D721Med (cell line): ENCODE results near the gene SPG21.

Experiments
- DNase-seq: peaks from one replicate; pipeline ENCODE4 v3.0.0; 2011; ENCODE audit warnings: low spot score; ENCODE audit not compliant: insufficient read length
- FAIRE-seq: peaks from 2 replicates; lab custom pipeline; 2011; peaks lifted over from hg19 to GRCh38; lab: Jason Lieb, UNC
- TF ChIP-seq, protein P1 (sequence below): IDR thresholded peaks from 2 replicates; pipeline ENCODE4 v1.5.1; 2012; ENCODE audit warnings: mild to moderate bottlenecking, control low read depth; ENCODE audit not compliant: insufficient read depth; ENCODE audit errors: missing control alignments

Gene SPG21

DNA sequence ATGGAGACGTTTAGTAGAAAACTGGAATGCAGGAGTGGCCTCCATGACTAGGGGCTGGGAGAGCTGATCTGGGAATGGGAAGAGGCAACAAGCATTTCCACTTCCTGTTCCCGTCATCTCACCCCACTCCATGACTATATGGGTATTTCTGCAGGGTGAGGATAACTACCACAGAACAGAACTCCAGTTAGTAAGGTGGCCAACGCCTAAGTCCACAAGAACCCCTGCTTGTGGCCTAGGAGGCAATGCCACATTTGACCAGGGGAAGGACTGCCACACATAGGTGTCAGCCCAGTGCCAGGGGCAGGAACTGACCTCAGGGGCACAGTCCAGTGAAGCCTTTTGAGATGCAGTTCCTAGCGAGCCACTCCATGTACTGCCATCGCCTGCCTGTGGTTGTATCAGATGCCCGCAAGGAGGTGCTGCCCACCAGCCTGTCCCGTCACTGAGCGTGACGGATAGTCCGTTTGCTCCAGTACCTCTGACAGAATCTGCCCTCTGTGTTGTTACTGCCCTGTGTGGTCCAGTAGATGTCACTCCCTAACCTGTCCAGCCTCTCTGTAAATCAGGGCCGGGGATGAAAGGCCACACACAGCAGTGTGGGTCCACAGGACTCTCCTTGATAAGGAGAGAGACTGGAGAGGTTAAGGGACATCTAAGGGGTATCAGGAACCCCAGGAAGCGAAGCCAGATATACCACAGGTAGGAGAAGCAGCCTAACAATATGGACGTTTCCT is 43.3 kb upstream of the SPG21 start:
- FAIRE-seq = no peak
- TF ChIP-seq, protein P1, sequence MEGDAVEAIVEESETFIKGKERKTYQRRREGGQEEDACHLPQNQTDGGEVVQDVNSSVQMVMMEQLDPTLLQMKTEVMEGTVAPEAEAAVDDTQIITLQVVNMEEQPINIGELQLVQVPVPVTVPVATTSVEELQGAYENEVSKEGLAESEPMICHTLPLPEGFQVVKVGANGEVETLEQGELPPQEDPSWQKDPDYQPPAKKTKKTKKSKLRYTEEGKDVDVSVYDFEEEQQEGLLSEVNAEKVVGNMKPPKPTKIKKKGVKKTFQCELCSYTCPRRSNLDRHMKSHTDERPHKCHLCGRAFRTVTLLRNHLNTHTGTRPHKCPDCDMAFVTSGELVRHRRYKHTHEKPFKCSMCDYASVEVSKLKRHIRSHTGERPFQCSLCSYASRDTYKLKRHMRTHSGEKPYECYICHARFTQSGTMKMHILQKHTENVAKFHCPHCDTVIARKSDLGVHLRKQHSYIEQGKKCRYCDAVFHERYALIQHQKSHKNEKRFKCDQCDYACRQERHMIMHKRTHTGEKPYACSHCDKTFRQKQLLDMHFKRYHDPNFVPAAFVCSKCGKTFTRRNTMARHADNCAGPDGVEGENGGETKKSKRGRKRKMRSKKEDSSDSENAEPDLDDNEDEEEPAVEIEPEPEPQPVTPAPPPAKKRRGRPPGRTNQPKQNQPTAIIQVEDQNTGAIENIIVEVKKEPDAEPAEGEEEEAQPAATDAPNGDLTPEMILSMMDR = peak; percentile 59
- DNase-seq = no peak

DNA sequence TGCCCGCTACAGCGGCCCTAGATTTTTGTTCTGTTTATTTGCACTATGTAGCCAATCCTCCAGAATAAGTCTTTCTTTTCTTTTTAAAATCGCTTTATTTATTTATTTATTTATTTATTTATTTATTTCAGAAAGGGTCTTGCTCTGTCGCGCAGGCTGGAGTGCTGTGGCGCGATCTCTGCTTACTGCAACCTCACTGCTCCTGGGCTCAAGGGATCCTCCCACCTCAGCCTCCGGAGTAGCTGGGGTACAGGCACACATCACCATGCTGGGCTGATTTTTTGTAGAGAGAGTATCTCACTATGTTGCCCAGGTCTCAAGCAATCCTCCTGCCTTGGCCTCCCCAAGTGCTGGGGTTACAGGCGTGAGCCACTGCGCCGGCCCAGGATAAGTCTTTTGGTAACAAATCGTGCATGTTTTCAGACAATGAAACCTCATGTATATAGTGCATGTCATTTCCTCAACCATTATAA is 40.1 kb upstream of the SPG21 start:
- FAIRE-seq (no peak), DNase-seq (no peak)
- TF ChIP-seq, protein P1 = no peak

DNA sequence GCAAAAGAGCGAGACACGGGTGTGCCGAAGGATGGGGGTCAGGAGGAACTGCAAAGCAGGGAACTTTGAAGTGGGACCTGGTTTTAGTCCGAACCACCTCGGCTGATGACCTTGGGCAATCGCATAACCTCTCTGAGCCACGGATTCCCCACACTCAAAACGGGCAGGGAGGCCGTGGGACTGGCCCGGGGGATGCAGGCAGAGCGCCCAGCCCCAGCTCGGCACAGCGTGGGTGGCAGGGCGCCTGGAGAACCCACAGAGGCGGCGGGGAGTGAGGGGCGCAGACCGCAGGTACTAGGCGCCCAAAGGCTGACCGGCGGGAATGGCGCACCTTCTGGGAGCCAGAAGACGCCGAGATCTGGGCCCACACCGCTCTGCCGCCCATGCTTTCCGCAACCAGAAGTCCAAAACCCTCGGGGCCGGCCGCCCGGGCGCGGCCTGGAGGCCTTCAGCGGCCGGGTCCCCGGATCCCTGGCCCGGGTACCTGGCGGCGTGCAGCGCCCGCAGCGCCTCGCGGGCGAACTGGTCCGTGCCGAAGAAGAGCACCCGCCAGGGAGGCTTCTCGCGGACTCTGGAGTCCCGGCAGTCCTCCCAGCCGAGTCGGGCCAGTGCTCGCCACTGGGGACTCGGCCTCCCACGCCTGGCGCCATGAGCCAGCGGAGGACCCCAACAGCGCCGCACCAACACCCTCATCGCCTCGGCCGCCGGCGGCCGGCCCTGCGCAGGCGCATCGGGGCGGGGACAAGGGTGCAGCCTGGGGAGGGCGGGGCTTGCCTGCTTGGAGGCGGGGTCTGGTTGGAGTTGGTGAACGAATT is 39.4 kb upstream of the SPG21 start, which contains the start of gene MTFMT:
Gene MTFMT (minus strand): TSS at position 719 of the 815 bp plus-strand sequence. CDS start 26 bp downstream, at position 693.
- TF ChIP-seq, protein P1 = no peak
- FAIRE-seq (no peak), DNase-seq (peak; percentile 97)

DNA sequence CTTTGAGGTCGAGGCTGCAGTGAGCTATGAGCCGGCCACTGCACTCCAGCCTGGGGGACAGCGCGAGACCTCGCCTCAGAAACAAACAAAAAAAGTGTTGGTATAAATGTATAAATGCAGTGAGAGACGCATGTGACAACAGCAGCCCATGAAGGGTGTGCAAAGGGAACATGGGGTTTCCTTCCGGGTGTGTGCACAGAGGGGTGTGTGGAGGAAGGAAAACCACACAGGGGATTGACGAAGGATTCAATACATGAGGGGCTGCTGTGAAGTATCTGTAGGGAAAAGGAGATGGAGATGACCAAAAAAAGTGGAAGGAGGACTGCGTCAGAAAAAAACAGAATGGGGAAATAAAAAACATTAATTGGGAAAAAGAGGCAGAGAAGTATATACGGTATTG is 38.6 kb upstream of the SPG21 start:
- TF ChIP-seq, protein P1 = no peak
- no peak for FAIRE-seq

GRCh38 chr15:65027593-65027992 is 37.9 kb upstream of the SPG21 start:
- TF ChIP-seq, protein P1 = no peak
- FAIRE-seq (no peak), DNase-seq (no peak)

More for the DNA sequence above, 38.6 kb upstream of the SPG21 start:
- no peak for DNase-seq

DNA sequence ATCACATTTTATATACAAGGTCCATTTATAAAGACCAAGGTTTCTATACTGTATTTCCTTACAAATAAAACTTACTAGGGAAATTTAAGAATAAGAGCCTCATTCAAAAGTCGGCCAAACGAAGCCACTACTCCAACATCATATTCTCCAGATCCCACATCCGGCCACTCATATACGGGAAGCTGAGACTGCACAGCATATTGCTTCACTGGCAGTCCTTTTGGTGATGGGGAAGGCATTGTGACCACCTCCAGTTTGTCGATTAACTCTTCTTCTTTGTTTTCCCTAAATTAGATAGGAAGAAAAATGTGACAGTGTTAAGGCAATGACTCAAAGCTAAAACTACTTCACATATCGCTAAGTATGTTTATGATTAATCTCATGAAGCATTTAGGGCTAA is 37.0 kb upstream of the SPG21 start:
- TF ChIP-seq, protein P1 = no peak
- FAIRE-seq = no peak

More for the DNA sequence above, 37.0 kb upstream of the SPG21 start:
- DNase-seq = no peak
